GM18861 (cell line): ENCODE results near the gene GRID1.

Experiments
- ATAC-seq: cut with Tn5 transposase; IDR thresholded peaks from one replicate; pipeline ENCODE4 v1.9.1; 2021; ENCODE audit not compliant: unreplicated experiment

GRID1 gene

DNA sequence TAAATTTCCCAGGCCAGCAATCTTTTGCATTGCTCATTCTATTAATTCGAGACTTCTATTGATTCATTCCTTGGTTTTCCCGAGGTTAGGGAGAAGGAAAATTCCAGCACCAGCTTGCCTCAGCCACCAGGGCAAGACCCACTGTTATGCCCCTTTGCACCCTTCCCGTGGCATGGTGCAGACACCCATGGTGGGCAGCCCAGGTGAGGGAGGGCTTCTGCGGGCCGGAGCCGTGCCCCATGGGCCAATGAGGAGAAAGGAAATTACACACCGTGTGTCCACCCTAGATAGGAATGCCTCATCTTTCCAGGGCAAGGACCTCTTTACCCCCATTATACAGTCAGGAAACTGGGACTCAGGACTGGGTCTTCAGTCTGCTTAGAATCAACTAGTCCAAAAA, 4.5 kb upstream of the GRID1 start:
- no peak for ATAC-seq

DNA sequence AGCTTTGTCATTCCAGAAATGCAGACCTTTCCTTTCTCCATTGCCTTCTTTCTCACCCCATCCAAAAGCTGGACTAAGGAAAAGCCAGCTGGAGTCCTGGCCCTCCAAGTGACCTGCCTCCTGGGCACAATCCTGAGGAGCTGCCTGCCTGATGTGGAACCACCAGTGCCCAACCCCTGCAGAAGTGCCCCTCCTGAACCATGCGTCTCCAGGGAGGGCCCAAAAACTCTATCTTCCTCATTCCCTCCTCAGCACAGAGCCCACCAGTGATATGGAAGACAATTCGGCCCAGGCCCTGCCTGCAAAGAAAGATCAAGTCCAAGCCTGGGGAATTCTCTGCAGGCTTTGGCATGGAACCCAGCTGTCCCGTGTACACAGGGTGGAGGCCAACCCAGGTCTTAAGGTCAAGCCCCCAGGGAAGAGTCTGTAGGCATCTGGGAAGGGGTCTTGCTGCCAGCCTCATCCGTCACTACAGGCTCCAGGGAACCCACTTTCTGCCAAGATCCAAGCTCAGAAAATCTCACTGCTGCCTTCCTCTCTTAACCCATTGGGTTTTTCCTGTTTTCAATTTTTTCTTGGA, 3.5 kb upstream of the GRID1 start:
- ATAC-seq = no peak

DNA sequence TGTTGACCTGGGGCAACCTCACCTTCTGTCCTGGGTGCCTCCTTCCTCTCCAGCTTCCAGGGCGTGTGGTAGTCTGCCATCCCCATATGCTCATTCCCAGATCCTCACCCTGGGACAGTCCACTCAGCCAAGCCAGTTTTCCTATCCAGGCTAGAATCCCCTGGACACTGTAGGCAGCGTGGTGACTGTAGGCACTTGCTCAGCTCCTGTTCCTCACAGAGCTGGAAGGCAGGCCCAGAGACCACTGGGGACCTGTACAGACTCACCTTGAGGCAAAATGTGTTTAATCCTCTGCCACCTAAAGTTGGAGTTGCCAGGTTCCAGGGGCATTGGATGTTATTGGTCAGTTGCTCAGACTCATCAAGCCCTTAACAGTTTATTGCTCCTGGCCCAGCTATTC, 2.4 kb upstream of the GRID1 start:
- ATAC-seq = no peak

DNA sequence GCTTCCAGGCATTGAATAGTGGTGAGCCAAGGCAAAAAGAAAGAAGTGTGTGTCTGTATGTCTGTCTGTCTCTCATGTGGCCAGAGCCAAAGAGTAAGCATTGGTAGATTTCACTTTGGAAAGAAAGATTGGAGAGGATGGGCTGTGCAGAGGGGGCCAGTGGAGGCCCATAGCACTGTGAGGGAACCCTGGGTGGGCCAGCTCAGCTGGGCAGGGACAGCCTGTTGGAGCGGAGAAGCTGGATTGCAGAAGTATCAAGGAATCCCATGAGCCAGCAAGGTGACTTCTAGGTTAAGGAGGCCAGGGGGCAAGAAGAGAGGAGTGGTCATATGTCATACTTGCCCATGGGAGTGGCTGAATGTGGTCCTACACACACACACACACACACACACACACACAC, 1.5 kb upstream of the GRID1 start:
- ATAC-seq = no peak

DNA sequence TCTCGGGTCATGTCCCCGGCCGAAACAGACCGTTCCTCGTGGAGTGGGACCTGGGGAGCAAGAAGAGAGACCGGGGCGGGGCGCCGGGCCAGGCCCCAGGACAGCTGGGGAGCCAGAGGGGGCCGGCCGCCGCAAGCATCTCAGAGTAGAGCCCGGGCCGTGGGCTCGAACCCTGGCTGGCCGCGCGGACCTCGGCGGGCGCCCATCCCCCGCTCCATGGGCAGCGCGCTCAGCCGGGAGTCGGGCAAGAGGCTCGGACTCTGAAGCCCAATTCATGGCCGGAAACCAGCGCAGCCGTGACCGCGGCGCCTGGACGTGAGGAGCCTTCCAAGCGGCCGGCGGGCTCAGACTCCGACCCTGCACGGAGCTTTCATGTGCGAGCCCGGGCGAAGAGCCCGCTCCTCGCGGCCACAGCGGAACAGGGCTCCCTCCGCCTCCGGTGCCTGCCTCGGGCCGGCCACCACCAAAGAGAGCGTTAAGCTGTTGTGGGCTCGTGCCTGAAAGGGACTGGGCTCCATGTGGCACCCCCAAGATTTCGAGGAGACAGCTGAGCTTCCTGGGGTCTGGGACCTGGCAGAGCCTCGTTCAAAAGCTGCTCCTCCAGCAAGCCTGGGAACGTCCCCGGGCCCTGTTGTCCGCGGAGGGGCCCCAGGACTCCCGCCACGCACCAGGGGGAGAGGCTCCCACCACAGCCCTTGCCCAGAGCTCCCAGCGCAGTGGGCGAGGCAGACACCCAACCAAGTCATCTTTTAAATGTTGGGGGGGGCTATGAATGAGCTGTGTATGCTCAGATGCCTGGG, 757 bp upstream of the GRID1 start:
- no peak for ATAC-seq

DNA sequence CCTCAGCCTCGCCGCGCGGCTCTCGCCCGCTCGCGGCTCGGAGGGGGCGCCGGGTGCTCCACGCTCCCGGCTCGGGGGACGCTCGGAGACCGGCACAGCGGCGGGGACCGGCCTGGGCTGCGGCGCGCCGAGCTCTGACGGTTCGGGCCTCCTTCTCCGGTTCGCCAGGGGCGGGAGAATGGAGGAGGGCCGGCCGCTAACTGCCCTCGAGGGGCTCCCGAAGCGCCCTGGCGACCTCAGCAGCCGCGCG, 232 bp upstream of the GRID1 start:
- no peak for ATAC-seq

DNA sequence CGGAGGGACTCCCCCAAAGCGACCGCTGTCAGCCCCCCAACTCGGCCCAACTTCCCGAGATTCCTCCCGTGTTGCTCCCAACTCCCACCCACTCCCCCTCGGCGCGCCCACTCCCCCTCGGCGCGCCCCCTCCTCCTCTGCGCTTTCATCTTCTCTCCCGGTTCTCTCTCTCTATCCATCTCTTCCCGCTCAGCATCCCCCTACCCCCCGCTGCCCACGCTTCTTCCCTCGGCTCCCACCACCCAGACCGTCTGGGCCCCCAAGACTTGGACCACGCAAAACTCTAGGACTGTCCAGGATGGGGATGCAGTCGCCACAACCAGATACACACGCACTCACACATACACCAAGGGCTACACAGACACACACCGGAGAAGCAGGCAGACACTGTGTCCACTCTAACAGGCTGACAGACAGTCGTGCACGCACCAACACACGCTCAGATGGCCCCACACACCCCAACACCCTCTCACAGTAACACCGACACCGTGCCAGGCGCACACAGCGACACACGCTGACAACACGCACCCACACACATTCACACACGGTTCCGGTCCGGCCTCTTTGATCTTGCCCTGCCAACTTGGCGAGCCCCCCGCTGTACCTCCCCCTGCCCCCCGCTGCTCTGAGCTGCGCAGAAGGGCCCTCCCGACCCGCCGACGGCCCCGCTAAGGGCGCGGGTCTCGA, 1.1 kb downstream of the GRID1 start:
- no peak for ATAC-seq

DNA sequence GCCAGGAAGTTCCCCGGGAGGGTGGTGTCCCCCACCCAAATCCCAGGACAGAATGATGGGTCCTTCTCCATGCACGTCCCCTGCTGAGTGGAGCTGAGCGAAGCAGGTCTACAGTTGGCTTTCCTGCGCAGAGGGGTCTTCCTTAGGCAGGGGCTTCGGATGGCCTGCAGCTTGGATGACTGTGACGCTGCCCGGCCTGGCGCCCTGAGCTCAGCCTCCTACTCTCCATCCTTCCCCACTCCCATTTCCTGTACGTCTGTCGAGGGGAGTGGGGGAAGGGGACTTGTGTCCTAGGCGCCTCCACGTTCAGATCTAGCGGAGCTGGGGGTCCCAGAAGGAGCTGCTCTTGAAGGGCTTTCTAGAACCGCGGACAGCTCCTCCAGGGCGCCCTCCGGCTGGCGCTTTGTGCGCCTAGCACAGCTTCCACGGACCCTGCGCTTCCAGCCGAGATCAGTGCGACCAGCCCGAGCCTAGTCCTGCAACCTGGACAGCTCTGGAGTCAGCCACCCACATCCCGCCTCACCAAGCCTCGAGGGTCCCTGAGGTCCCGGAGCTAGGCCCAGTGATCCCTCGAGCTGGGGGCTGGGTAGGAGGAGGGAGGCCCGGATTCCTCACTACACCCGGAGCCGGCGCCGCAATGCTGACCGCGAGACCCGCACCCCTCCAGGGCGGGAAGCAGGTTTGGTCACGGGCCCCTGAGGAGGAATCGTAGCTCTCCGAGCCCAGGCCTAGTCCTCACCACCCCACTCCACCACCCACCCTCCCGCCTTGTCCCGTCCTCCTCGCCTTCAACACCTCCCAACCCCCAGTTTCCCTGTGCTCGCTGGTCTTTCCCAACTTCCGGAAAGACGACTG, 1.9 kb downstream of the GRID1 start:
- no peak for ATAC-seq

DNA sequence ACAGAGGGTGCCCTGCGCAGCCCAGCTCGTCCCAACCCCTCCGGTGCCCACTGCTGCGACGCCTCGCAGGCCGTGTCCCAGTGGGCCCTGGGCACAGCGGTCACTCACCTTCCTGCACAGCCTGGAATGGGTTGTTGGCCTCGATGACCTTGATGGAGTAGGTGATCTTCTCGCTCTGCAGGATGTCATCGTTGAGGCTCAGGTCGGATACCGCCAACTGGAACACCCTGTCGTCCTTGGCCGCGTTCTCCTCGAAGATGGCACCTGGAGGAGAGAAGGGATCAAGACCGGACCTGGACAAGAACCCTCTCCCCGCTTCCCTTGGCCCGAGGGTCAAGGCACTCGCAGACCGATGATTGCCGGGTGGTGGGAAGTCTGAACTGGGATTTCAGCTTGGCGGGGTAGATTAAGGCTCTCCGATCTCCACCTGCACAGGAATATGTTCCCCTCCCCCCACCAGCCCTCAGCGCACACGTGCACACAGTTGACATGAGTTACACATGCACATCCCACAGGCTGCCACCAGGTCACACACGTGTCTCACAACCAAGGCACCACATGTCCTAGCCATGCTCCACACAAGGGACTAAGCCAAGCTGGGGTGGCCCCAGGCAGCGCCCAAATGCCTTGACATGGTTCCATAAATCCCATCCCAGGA, 2.6 kb downstream of the GRID1 start:
- ATAC-seq = no peak

DNA sequence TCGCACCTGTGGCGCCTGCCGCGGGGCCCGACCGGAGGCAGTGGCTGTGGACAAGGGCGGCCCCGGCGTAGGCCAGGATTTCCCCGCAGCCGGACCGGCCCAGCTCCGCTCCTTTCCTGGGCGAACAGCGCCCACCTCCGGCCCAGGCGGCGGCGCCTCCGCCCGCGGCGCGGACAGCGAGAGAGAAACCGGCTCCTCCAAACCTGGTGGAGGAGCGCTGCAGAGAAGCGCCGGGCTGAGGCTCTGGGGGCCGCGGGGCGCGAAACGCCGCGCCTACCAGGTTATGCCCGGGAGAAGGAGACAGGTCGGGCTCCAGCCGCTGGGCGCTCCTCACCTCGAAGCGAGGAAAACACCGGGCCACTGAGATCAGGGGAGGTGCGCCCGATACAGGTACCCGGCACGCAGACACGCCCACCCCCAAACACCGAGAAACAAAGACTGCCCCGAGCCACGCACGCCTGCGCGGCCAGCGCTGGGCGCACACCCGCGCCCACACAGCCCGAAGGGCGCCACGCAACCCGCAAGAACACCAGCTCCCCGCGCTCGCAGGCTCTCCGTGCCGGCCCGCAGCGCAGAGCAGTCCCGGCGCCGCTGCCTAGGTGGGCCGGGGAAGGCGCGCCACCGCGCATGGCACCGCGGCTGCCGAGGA, 3.3 kb downstream of the GRID1 start:
- no peak for ATAC-seq

DNA sequence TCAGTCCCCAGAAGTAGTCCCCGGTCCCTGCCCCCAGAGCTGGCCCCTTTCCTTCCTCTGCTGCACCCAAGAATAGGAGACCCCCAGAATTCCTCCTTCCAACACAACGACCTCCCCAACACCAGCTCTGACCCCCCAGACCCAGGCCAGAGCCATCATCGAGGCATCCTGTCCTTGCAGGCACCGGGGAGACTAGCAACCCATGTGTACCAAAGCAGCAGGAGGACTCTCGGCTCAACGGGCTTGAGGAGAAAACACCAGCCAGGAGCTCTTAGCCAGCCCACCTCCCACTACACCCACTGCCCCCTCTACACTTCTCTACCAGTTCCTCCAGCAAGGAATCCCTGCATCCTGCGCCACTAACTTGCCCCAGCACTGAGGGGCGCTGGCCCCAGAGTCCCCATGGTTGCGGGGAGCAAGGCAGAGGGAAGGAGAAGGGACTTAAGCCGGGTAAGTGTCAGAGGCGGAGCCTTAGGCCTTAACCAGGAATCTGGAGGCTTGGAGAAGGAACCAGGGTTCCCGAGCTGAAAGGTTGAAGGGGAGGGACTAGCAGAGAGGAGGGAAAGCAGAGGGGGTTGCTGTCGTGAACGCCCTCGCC, 3.9 kb downstream of the GRID1 start:
- ATAC-seq = no peak

DNA sequence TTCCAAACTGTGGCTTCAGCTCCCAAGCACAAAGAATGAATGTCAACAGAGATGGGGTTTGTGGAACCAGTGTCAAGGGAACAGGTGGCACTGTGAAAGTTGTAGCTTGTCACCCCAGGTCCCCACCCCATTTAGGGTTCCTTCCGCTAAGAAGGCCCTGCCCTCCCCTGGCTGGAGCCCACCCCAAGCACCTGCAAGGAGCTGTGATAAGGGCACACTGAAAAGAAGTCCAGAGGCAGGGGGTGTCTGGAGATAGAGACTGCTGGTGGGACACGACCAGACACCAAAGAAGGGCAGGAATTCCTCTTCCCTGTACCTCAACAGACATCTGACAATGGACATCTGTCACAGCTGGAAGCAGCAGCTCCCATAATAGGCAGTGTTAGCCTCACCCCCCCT, 4.5 kb downstream of the GRID1 start:
- ATAC-seq = no peak

DNA sequence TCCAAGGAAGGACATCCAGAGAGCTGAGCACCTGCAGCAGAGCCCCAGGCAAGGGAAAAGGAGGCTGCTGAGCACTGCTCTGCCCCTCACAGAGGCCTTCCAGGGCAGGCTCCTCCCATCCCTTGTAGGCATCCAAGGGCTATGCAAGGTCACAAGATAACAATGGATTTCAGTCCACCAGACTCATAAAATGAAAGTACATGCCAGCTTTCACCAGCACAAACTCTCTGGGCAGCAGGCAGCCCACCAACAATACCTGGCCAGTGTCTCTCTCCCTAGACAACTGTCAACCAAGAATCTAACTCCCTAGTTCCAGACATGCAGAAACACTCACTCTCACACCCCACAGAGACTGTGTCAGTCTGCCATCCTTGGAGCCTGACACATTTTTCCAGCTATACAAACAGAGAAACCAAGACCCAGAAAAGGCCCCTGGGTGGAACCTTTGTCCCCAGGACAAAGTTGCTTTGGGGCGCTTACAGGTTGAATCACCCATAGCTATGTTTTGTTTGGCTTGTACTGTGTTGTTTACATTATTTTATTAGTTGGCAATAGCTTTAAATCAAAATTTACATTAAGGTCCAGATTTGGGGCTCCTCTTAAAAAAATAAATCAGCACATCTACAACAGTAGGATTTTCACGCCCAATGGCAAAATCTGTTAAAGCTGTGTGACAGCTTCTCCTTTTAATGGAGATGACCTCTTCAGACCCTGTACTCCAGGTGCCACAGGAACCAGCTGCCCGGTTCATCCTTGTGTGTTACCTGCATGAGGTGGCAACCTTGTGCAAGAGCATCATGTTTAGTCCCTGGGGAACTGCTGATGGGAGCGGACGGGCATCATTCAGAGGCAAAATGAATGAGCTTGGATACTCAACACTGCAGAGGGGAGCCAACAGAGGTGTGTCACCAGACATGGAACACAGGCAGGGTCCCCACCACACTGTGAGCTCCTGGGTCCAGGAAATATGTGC, 5.2 kb downstream of the GRID1 start:
- no peak for ATAC-seq

DNA sequence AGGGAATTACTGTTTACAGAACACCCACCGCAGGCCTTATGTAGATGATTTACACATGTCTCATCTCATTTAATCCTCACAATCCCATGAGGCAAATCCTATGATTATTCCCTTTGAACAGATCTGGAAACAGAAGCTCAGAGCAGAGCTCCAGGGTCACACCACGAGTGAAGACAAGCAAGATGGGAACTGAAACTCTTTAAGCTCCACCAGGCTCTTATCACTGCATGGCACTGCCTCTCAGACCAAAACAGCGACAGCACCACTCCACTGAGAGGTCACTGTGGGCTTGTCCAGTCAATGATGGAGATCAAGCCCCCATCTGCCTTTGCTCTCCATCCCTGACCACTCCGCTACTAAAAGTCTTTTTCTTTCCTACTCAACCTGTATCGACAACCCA, 5.9 kb downstream of the GRID1 start:
- no peak for ATAC-seq

DNA sequence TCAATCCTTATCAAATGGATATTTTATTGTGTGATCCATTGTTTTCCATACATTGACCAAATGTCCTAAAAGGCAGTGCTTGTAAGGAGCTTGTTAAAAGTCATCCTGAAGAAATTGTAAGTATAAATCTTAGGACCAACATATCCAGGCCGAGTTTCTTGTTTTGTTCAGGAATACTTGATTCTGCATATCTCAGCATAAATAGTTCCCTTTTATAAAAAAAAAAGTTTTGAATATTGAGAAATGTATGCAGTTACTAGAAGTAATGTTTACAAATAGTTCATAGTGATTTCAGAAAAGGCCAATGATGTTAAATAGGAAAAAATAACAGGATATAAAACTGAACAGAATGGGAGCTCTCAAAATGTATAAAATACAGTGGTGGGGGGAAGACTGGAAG, 6.6 kb downstream of the GRID1 start:
- ATAC-seq = no peak

DNA sequence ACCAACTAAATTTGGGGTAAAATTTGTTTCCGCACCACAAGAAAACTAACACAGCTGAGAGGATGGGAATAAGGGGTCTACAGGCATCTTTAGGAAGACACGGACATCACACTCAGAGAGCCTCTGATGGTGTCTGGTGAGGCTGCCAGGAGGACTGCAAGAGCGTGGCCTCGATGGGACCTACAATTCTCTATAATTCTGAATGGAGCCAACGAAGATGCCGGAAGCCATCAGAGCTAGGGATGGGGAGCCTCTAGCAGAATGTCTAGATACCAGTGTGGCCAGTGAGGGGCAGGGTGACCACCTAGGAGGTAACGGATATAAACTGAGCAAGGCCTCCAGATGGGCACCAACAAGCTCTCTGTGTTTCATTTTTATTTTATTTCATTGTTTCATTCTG, 7.5 kb downstream of the GRID1 start:
- ATAC-seq = no peak

DNA sequence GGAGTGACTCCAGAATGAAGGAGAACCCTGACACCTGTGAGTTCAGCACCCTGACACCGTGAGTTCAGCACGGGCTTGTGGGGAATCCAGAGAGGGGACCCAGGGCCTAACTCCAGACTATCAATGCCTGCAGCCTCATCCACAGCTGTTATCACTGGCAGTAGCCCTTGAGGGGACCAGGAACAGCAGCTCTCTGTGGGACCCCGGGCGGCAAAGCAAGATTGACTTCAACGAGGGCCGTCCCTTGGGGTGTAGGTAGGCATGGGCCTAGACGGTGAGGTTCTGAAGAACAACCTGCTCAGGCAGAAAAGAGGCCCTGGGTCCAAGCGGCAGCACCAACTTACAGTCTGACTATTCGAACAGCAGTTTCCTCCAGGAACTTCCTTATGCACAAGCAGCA, 8.9 kb downstream of the GRID1 start:
- ATAC-seq = no peak

DNA sequence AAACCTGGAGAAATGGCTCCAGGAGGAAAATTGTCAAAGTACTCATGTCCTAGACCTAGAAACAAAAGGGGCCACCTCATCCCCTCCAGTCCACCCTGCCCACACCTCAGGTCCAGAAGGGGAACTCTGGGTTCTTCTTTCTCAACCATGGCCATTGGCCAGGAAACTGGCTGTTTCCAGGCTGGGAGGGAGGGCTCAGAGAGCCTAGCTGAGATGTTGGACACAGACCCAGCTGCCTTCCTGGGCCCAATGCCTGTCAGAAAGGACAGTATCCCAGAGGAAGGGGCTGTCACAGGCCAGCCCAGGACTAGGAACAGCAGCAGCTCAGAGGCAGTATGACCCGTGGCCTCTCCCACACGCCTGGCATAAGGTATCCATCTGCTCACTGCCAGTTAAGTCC, 9.6 kb downstream of the GRID1 start:
- ATAC-seq = no peak

DNA sequence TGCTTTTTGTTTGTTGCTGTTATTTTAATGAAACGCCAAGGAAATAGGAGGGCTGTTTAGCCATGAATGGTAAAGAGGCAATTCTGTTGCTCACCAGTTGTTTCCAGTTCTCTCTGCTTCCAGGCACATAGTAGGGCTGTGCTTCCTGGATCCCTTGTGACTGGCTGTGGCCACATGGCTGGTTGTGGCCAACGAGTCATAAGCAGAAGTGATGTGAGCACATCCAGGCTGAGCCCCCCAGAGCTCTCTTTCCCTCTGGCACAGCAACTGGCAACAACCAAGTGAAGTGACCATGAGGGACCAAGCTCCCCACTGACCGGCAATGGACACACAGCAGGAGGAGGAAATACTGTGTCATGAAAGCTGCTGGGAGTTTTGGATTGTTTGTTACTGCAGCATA, 10.3 kb downstream of the GRID1 start:
- ATAC-seq = no peak
